OCI-LY7 (cell line): Measurements from ENCODE around the gene NPY5R. TPM values are rescaled to one million over a fixed set of nuclear protein-coding genes. Genes with fewer than 3 reads are reported as not detected.

Experiments
- BruUV-seq: library from RNA; stranded (reverse); fragments of 400-500 nt; replicated peaks from 2 replicates; lab custom pipeline; 2021; lab: Mats Ljungman, UMichigan
- CTCF ChIA-PET: fragments of 300-600 bp; sonication (Branson Sonifier 250); formaldehyde crosslinking; loops from one replicate; lab custom pipeline; 2022; ENCODE audit warnings: antibody characterized with exemption; ENCODE audit not compliant: unreplicated experiment; lab: Charles Lee
- POLR2A ChIA-PET: fragments of 300-600 bp; sonication (Branson Sonifier 250); formaldehyde crosslinking; loops from one replicate; lab custom pipeline; 2022; ENCODE audit warnings: antibody characterized with exemption; lab: Charles Lee
- DNase-seq: peaks from one replicate; pipeline ENCODE4 v3.0.0-alpha.2; 2015; ENCODE audit warnings: low spot score
- H2AFZ ChIP-seq: fragments of 200-600 bp; sonication (generic), shearing (Covaris generic); 2 replicates; pipeline ENCODE4 v1.6.1; 2014; ENCODE audit warnings: mild to moderate bottlenecking, antibody characterized with exemption, low read length, moderate library complexity
- H3K27ac ChIP-seq: fragments of 200-600 bp; sonication (generic); 2 replicates; pipeline ENCODE4 v1.5.1; 2014; ENCODE audit warnings: mixed run types, low read depth, mild to moderate bottlenecking, moderate library complexity, low read length, inconsistent platforms; ENCODE audit not compliant: poor library complexity, severe bottlenecking
- H3K36me3 ChIP-seq: fragments of 200-600 bp; sonication (generic); 2 replicates; pipeline ENCODE4 v1.6.1; 2014; ENCODE audit warnings: mild to moderate bottlenecking, antibody characterized with exemption, low read length, moderate library complexity, mixed read lengths; ENCODE audit not compliant: insufficient read depth
- H3K4me1 ChIP-seq: fragments of 200-600 bp; sonication (generic); 2 replicates; pipeline ENCODE4 v1.5.1; 2014; ENCODE audit warnings: mild to moderate bottlenecking, low read length; ENCODE audit not compliant: insufficient read depth, poor library complexity, severe bottlenecking
- H3K4me2 ChIP-seq: fragments of 200-600 bp; sonication (generic); 2 replicates; pipeline ENCODE4 v1.6.1; 2014; ENCODE audit warnings: mild to moderate bottlenecking, low read length
- H3K4me3 ChIP-seq: fragments of 200-600 bp; sonication (generic); 2 replicates; pipeline ENCODE4 v1.5.1; 2014; ENCODE audit warnings: mild to moderate bottlenecking, low read depth, low read length; ENCODE audit not compliant: poor library complexity, severe bottlenecking
- H3K79me2 ChIP-seq: fragments of 200-600 bp; sonication (generic); 2 replicates; pipeline ENCODE4 v1.6.1; 2016; ENCODE audit warnings: low read depth, mild to moderate bottlenecking, low read length, moderate library complexity, mixed read lengths; ENCODE audit not compliant: insufficient read depth
- H3K9me2 ChIP-seq: fragments of 200-600 bp; sonication (generic); 2 replicates; pipeline ENCODE4 v1.6.1; 2016; ENCODE audit warnings: mild to moderate bottlenecking, low read length, mixed read lengths; ENCODE audit not compliant: insufficient read depth
- H3K9me3 ChIP-seq: fragments of 200-600 bp; sonication (generic); 2 replicates; pipeline ENCODE4 v1.6.1; 2014; ENCODE audit warnings: mild to moderate bottlenecking, mixed run types, low read length, mixed read lengths
- H4K20me1 ChIP-seq: fragments of 200-600 bp; sonication (generic); 2 replicates; pipeline ENCODE4 v1.6.1; 2014; ENCODE audit warnings: mild to moderate bottlenecking, antibody characterized with exemption, low read length, moderate library complexity, mixed read lengths; ENCODE audit not compliant: insufficient read depth
- EZH2phosphoT487 ChIP-seq: fragments of 200-600 bp; sonication (generic); IDR thresholded peaks from 2 replicates; pipeline ENCODE4 v1.6.1; 2018; ENCODE audit warnings: low read depth, borderline replicate concordance, mild to moderate bottlenecking, mixed run types, antibody characterized with exemption, low read length, moderate library complexity, mixed read lengths
- intact Hi-C: fragments of 100-400 bp; cut with micrococcal nuclease; formaldehyde crosslinking; loops from one replicate; pipeline ENCODE4 v1.10.0; 2022; ENCODE audit not compliant: unreplicated experiment
- total RNA-seq, 2 experiments: library from RNA; depleted of rRNA in 1 of 2; stranded (reverse); fragments of >200 nt in 1 of 2; shearing (Covaris generic) in 1 of 2; gene quantifications; 2 replicates each; pipeline ENCODE4 v1.2.3, GENCODE V29; 2014 to 2022
- TF ChIP-seq, protein P1 (sequence below): fragments of 200-600 bp; sonication (generic); conservative IDR thresholded peaks from 2 replicates; pipeline ENCODE4 v1.5.1; 2014; ENCODE audit warnings: mild to moderate bottlenecking, antibody characterized with exemption, low read length, moderate library complexity, mixed read lengths

The NPY5R gene
- total RNA-seq, 2 experiments from 2014 or later, result not detected

DNA sequence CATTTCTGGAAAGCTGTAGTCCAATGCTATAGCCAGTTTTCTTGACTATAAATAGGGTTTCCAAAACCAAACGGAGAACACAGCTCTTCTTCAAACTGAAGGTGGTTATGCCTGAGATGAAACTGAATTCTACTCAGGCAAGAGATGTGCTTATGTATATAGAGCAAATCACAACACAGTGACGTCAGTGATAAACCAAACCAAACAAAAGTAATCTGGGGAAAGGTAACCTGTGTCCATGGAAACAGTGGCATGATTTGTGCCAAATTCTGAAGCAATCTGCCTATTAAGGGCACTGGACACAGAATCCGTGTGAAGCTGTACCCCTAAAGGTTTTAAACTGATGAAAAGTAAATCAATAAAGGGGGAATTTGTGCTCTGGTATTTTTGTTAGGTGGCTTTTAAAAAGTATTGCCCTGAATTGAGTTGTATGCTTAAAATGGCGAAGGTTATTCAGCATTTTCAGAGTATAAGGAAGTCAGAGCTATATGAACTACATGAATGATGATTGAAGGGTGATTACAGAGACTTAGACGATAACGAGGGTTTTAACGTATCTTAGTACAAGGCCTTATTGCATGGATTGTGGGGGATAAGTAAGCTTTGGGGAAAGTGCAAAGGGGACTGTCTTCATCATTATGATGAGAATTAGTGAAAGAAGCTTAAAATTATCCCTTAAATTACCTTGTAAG lies 38.6 kb downstream of the NPY5R start:
- Histone ChIP-seq H3K36me3 (no peaks in the 10 kb centered on the region), H3K4me3 (no peak overlapping the region), H3K4me2 (no peak overlapping the region), H3K27ac (no peak overlapping the region), H4K20me1 (no peaks in the 10 kb centered on the region), H3K79me2 (no peaks in the 10 kb centered on the region), H3K4me1 (no peaks in the 10 kb centered on the region), H3K9me3 (no peaks in the 10 kb centered on the region), H3K9me2 (no peaks in the 10 kb centered on the region), H2AFZ (no peak overlapping the region)
- TF ChIP-seq, protein P1, sequence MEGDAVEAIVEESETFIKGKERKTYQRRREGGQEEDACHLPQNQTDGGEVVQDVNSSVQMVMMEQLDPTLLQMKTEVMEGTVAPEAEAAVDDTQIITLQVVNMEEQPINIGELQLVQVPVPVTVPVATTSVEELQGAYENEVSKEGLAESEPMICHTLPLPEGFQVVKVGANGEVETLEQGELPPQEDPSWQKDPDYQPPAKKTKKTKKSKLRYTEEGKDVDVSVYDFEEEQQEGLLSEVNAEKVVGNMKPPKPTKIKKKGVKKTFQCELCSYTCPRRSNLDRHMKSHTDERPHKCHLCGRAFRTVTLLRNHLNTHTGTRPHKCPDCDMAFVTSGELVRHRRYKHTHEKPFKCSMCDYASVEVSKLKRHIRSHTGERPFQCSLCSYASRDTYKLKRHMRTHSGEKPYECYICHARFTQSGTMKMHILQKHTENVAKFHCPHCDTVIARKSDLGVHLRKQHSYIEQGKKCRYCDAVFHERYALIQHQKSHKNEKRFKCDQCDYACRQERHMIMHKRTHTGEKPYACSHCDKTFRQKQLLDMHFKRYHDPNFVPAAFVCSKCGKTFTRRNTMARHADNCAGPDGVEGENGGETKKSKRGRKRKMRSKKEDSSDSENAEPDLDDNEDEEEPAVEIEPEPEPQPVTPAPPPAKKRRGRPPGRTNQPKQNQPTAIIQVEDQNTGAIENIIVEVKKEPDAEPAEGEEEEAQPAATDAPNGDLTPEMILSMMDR, result no peak
- no peak for TF ChIP-seq EZH2phosphoT487
- ChIA-PET CTCF (no interaction called here), POLR2A (interaction anchor here (0.6 to 1.2 kb wide), 7 partner anchors 9 to 643 kb away, joined by 3 to 5 read pairs (median 3); no protein-coding TSS in a partner anchor)
- no peak for DNase-seq
- BruUV-seq, result no TSS peak
- intact Hi-C loops, result no loop called here

DNA sequence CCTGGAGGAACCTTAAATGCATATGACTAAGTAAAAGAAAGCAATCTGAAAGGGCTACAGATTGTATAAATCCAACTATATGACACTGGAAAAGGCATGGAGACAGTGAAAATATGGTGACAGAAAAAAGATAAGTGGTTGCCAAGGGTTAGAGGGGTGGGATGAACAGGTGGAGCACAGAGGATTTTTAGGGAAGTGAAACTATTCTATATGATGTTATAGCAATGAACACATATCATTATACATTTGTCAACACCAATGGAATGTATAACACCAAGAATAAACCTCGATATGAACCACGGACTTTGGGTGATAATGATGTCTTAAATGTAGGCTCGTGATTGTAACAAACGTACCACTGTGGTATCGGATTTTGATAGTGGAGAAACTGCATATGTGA lies 40.7 kb downstream of the NPY5R start:
- Histone ChIP-seq H3K4me3 (no peak overlapping the region), H3K36me3 (no peaks in the 10 kb centered on the region), H3K4me1 (no peaks in the 10 kb centered on the region), H3K79me2 (no peaks in the 10 kb centered on the region), H3K27ac (no peak overlapping the region), H4K20me1 (no peaks in the 10 kb centered on the region), H2AFZ (no peak overlapping the region), H3K4me2 (no peak overlapping the region), H3K9me2 (no peaks in the 10 kb centered on the region), H3K9me3 (no peaks in the 10 kb centered on the region)
- ChIA-PET CTCF (no interaction called here), POLR2A (no interaction called here)
- TF ChIP-seq EZH2phosphoT487, result no peak
- TF ChIP-seq, protein P1, result no peak
- BruUV-seq, result no TSS peak
- intact Hi-C loops, result no loop called here
- peak; percentile 14 for DNase-seq

DNA sequence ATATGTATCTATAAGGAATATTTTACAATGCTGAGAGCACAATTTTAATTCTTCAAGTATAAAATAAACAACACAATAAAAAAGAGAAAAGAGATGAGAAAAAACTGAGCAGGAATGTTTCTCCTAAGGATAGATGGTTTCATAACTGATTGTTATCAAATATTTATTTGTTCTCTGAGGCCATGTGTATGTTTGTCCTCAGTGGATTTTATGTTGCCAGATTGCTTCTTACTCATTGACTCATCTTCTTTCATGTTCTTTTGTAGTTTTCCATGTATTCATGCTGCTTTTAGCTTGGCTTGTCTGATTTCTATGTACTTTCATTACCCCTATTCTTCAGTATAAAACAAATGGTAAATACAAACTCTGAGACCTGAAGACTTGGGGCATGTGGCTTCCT lies 41.2 kb downstream of the NPY5R start:
- Histone ChIP-seq H3K4me3 (no peak overlapping the region), H2AFZ (no peak overlapping the region), H3K4me2 (no peak overlapping the region), H3K27ac (no peak overlapping the region), H3K4me1 (no peaks in the 10 kb centered on the region), H3K9me3 (no peaks in the 10 kb centered on the region), H3K36me3 (no peaks in the 10 kb centered on the region), H4K20me1 (no peaks in the 10 kb centered on the region), H3K9me2 (no peaks in the 10 kb centered on the region), H3K79me2 (no peaks in the 10 kb centered on the region)
- CTCF ChIA-PET, result no interaction called here
- POLR2A ChIA-PET, result interaction anchor here (0.6 kb wide), 1 partner anchor 151 kb away, joined by 3 read pairs; no protein-coding TSS in a partner anchor
- no TSS peak for BruUV-seq
- TF ChIP-seq EZH2phosphoT487, result no peak
- TF ChIP-seq, protein P1, result no peak
- intact Hi-C loops, result no loop called here
- DNase-seq, result no peak
